T-helper 2 cell treated with Interferon-gamma antibody and Interleukin-4, amounts not matched to agents 5 μg/mL and 100 μg/mL, for 36 hours (primary cell): ENCODE results near the gene RGS6.

Source experiments
- DNase-seq: peaks from one replicate; pipeline ENCODE4 v3.0.0; 2021; ENCODE audit warnings: low spot score
- H3K27ac Mint-ChIP-seq: one replicate; pipeline ENCODE4 v1.8.0; 2021; ENCODE audit warnings: mild to moderate bottlenecking, mixed read lengths
- H3K27me3 Mint-ChIP-seq: one replicate; pipeline ENCODE4 v1.8.0; 2021; ENCODE audit warnings: low read depth, mixed read lengths
- H3K36me3 Mint-ChIP-seq: one replicate; pipeline ENCODE4 v1.8.0; 2021; ENCODE audit warnings: low read depth, mixed read lengths
- H3K4me1 Mint-ChIP-seq: one replicate; pipeline ENCODE4 v1.8.0; 2021; ENCODE audit warnings: low read depth, mixed read lengths
- H3K4me3 Mint-ChIP-seq: one replicate; pipeline ENCODE4 v1.8.0; 2022; ENCODE audit warnings: mild to moderate bottlenecking, moderate library complexity, mixed read lengths
- H3K9me3 Mint-ChIP-seq: one replicate; pipeline ENCODE4 v1.8.0; 2021; ENCODE audit warnings: mixed read lengths

Gene RGS6

GRCh38 chr14:72532686-72533454, 600.6 kb downstream of the RGS6 start:
- peaks cover 37% of the 10 kb centered on the region for H3K4me1 Mint-ChIP-seq
- H3K36me3 Mint-ChIP-seq: peaks cover 25% of the 10 kb centered on the region
- peaks cover 31% of the 10 kb centered on the region for H3K9me3 Mint-ChIP-seq
- no peak for DNase-seq
- peaks cover 50% of the 10 kb centered on the region for H3K27me3 Mint-ChIP-seq
- H3K27ac Mint-ChIP-seq: peak overlapping the region; percentile 61
- peak overlapping the region; percentile 21 for H3K4me3 Mint-ChIP-seq

GRCh38 chr14:72535485-72535884, 603.3 kb downstream of the RGS6 start:
- peaks cover 25% of the 10 kb centered on the region for H3K36me3 Mint-ChIP-seq
- peak overlapping the region; percentile 25 for H3K4me3 Mint-ChIP-seq
- peaks cover 34% of the 10 kb centered on the region for H3K4me1 Mint-ChIP-seq
- peaks cover 51% of the 10 kb centered on the region for H3K27me3 Mint-ChIP-seq
- peak overlapping the region; percentile 10 for H3K27ac Mint-ChIP-seq
- DNase-seq: no peak
- H3K9me3 Mint-ChIP-seq: peaks cover 31% of the 10 kb centered on the region

- peaks cover 17% of the 10 kb centered on the region for H3K36me3 Mint-ChIP-seq
- no peak for DNase-seq
- peaks cover 15% of the 10 kb centered on the region for H3K9me3 Mint-ChIP-seq
- H3K4me3 Mint-ChIP-seq: no peak overlapping the region
- no peak overlapping the region for H3K27ac Mint-ChIP-seq
- peaks cover 71% of the 10 kb centered on the region for H3K27me3 Mint-ChIP-seq
- peaks cover 22% of the 10 kb centered on the region for H3K4me1 Mint-ChIP-seq
Measured at GRCh38 chr14:72538387-72538786, 606.2 kb downstream of the RGS6 start.

GRCh38 chr14:72539661-72540315, 607.6 kb downstream of the RGS6 start:
- no peak overlapping the region for H3K4me3 Mint-ChIP-seq
- no peak for DNase-seq
- peaks cover 6% of the 10 kb centered on the region for H3K36me3 Mint-ChIP-seq
- H3K4me1 Mint-ChIP-seq: peaks cover 16% of the 10 kb centered on the region
- H3K27ac Mint-ChIP-seq: no peak overlapping the region
- peaks cover 76% of the 10 kb centered on the region for H3K27me3 Mint-ChIP-seq
- peaks cover 1% of the 10 kb centered on the region for H3K9me3 Mint-ChIP-seq

- H3K36me3 Mint-ChIP-seq: peaks cover 2% of the 10 kb centered on the region
- H3K4me1 Mint-ChIP-seq: peaks cover 11% of the 10 kb centered on the region
- no peak for DNase-seq
- no peaks in the 10 kb centered on the region for H3K9me3 Mint-ChIP-seq
- no peak overlapping the region for H3K4me3 Mint-ChIP-seq
- no peak overlapping the region for H3K27ac Mint-ChIP-seq
- peaks cover 79% of the 10 kb centered on the region for H3K27me3 Mint-ChIP-seq
Measured at GRCh38 chr14:72540836-72541235, 608.6 kb downstream of the RGS6 start.

GRCh38 chr14:72541546-72541945, 609.3 kb downstream of the RGS6 start:
- Mint-ChIP-seq H3K27ac (no peak overlapping the region), H3K36me3 (no peaks in the 10 kb centered on the region), H3K27me3 (peaks cover 76% of the 10 kb centered on the region), H3K9me3 (no peaks in the 10 kb centered on the region), H3K4me3 (no peak overlapping the region), H3K4me1 (peaks cover 7% of the 10 kb centered on the region)
- no peak for DNase-seq

GRCh38 chr14:72543341-72543740, 611.1 kb downstream of the RGS6 start:
- peaks cover 72% of the 10 kb centered on the region for H3K27me3 Mint-ChIP-seq
- H3K4me1 Mint-ChIP-seq: peaks cover 7% of the 10 kb centered on the region
- no peaks in the 10 kb centered on the region for H3K36me3 Mint-ChIP-seq
- no peak overlapping the region for H3K4me3 Mint-ChIP-seq
- no peak for DNase-seq
- H3K9me3 Mint-ChIP-seq: no peaks in the 10 kb centered on the region
- no peak overlapping the region for H3K27ac Mint-ChIP-seq

- no peak for DNase-seq
- H3K4me3 Mint-ChIP-seq: no peak overlapping the region
- H3K27me3 Mint-ChIP-seq: peaks cover 67% of the 10 kb centered on the region
- no peaks in the 10 kb centered on the region for H3K36me3 Mint-ChIP-seq
- H3K4me1 Mint-ChIP-seq: peaks cover 6% of the 10 kb centered on the region
- no peak overlapping the region for H3K27ac Mint-ChIP-seq
- H3K9me3 Mint-ChIP-seq: no peaks in the 10 kb centered on the region
Measured at GRCh38 chr14:72544615-72545387, 612.6 kb downstream of the RGS6 start.

- no peak for DNase-seq
- Mint-ChIP-seq H3K9me3 (no peaks in the 10 kb centered on the region), H3K4me3 (no peak overlapping the region), H3K27me3 (peaks cover 61% of the 10 kb centered on the region), H3K27ac (no peak overlapping the region), H3K4me1 (peaks cover 5% of the 10 kb centered on the region), H3K36me3 (no peaks in the 10 kb centered on the region)
Measured at GRCh38 chr14:72545411-72546311, 613.4 kb downstream of the RGS6 start.

- H3K36me3 Mint-ChIP-seq: no peaks in the 10 kb centered on the region
- H3K4me3 Mint-ChIP-seq: no peak overlapping the region
- H3K27ac Mint-ChIP-seq: no peak overlapping the region
Measured at GRCh38 chr14:72546344-72547016, 614.3 kb downstream of the RGS6 start.

GRCh38 chr14:72547999-72548398, 615.8 kb downstream of the RGS6 start:
- no peaks in the 10 kb centered on the region for H3K9me3 Mint-ChIP-seq
- H3K4me1 Mint-ChIP-seq: peaks cover 5% of the 10 kb centered on the region
- no peak for DNase-seq
- H3K27me3 Mint-ChIP-seq: peaks cover 58% of the 10 kb centered on the region
- H3K4me3 Mint-ChIP-seq: no peak overlapping the region
- no peaks in the 10 kb centered on the region for H3K36me3 Mint-ChIP-seq
- no peak overlapping the region for H3K27ac Mint-ChIP-seq

More at GRCh38 chr14:72546344-72547016, 614.3 kb downstream of the RGS6 start:
- peaks cover 54% of the 10 kb centered on the region for H3K27me3 Mint-ChIP-seq
- DNase-seq: no peak
- no peaks in the 10 kb centered on the region for H3K9me3 Mint-ChIP-seq
- peaks cover 5% of the 10 kb centered on the region for H3K4me1 Mint-ChIP-seq

GRCh38 chr14:72549026-72549425, 616.8 kb downstream of the RGS6 start:
- DNase-seq: no peak
- Mint-ChIP-seq H3K27me3 (peaks cover 58% of the 10 kb centered on the region), H3K9me3 (no peaks in the 10 kb centered on the region), H3K4me3 (no peak overlapping the region), H3K27ac (no peak overlapping the region), H3K4me1 (peaks cover 5% of the 10 kb centered on the region), H3K36me3 (no peaks in the 10 kb centered on the region)

- no peak for DNase-seq
- H3K9me3 Mint-ChIP-seq: no peaks in the 10 kb centered on the region
- H3K4me3 Mint-ChIP-seq: no peak overlapping the region
- H3K36me3 Mint-ChIP-seq: no peaks in the 10 kb centered on the region
- H3K27me3 Mint-ChIP-seq: peaks cover 56% of the 10 kb centered on the region
- H3K27ac Mint-ChIP-seq: no peak overlapping the region
- peaks cover 5% of the 10 kb centered on the region for H3K4me1 Mint-ChIP-seq
Measured at GRCh38 chr14:72549854-72550253, 617.6 kb downstream of the RGS6 start.
